ENCODE measurements around the gene EDA.

EDA gene

DNA sequence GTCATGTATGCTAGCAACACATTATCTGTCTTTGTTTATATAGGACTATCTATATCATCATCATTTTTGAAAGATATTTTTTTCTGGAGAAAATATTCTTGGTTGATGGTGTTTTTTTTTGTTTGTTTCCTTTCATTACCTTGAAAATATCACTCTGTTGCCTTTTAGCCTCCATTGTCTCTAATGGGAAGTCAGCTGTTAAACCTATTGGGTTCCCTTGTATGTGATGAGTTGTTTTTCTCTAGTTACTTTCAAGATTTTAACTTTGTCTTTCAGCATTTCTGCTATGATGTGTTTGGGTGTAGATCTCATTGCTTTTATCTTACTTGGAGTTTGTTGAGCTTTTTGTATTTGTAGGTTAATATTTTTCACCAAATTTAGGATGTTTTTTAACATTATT is 124.4 kb downstream of the EDA start:
- no peak for TF ChIP-seq EZH2phosphoT487 (IDR thresholded peaks at IDR 0.05; ENCODE audit: low read length)
- TF ChIP-seq, protein P1, sequence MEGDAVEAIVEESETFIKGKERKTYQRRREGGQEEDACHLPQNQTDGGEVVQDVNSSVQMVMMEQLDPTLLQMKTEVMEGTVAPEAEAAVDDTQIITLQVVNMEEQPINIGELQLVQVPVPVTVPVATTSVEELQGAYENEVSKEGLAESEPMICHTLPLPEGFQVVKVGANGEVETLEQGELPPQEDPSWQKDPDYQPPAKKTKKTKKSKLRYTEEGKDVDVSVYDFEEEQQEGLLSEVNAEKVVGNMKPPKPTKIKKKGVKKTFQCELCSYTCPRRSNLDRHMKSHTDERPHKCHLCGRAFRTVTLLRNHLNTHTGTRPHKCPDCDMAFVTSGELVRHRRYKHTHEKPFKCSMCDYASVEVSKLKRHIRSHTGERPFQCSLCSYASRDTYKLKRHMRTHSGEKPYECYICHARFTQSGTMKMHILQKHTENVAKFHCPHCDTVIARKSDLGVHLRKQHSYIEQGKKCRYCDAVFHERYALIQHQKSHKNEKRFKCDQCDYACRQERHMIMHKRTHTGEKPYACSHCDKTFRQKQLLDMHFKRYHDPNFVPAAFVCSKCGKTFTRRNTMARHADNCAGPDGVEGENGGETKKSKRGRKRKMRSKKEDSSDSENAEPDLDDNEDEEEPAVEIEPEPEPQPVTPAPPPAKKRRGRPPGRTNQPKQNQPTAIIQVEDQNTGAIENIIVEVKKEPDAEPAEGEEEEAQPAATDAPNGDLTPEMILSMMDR (IDR thresholded peaks at IDR 0.05; ENCODE audit: low read length), result no peak
- TF ChIP-seq EZH2 (optimal IDR thresholded peaks at IDR 0.05; ENCODE audit: low read depth, low read length), result no peak
- H2AFZ ChIP-seq (ENCODE audit: low read length), result no peak overlapping the region
- no peak overlapping the region for H3K4me2 ChIP-seq (ENCODE audit: low read depth, low read length)
- no peak for DNase-seq
- H3K4me3 ChIP-seq (ENCODE audit: low read length), result no peak overlapping the region
- no peaks in the 10 kb centered on the region for H3K36me3 ChIP-seq (replicated peaks; ENCODE audit: insufficient read depth, low read length)
- H3K27ac ChIP-seq (ENCODE audit: low read length), result no peak overlapping the region
- H3K9ac ChIP-seq (ENCODE audit: low read length), result no peak overlapping the region
- no peaks in the 10 kb centered on the region for H3K9me2 ChIP-seq (replicated peaks; ENCODE audit: insufficient read depth, low read length)
- no peaks in the 10 kb centered on the region for H3K4me1 ChIP-seq (ENCODE audit: low read length)
- H3K9me3 ChIP-seq (replicated peaks; ENCODE audit: insufficient read depth, low read length), result no peaks in the 10 kb centered on the region
- H4K20me1 ChIP-seq (ENCODE audit: insufficient read depth, low read length), result no peaks in the 10 kb centered on the region
- H3F3A ChIP-seq (ENCODE audit: insufficient read depth, low read length), result no peaks in the 10 kb centered on the region
- H3K27me3 ChIP-seq (replicated peaks; ENCODE audit: insufficient read depth, low read length), result no peaks in the 10 kb centered on the region
- no peaks in the 10 kb centered on the region for H3K79me2 ChIP-seq (ENCODE audit: low read length)

DNA sequence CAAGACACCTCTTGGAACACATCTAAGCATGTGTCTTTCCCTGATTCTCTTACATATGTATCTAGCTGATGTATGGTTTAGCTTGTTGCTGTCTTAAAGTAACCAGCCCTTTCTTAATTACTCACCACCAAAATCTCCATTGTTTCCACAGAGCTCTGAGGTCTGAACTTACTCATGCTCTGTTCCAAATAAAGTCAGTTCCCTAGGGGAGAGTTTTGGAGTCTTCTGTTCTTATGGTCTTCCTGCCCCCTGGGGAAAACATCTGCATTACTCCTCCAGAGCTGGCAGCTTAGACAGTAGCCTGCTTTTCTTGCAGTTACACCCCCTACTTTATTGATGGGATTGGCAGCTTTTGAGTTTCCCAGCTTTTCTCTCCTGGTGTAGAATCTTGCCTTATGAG is 125.8 kb downstream of the EDA start:
- Histone ChIP-seq H3K79me2 (ENCODE audit: low read length) (no peaks in the 10 kb centered on the region), H3K4me2 (ENCODE audit: low read depth, low read length) (no peak overlapping the region), H3K4me1 (ENCODE audit: low read length) (no peaks in the 10 kb centered on the region), H3K27ac (ENCODE audit: low read length) (no peak overlapping the region), H3K36me3 (replicated peaks; ENCODE audit: insufficient read depth, low read length) (no peaks in the 10 kb centered on the region), H3K9ac (ENCODE audit: low read length) (no peak overlapping the region), H2AFZ (ENCODE audit: low read length) (no peak overlapping the region), H3K4me3 (ENCODE audit: low read length) (no peak overlapping the region), H4K20me1 (ENCODE audit: insufficient read depth, low read length) (no peaks in the 10 kb centered on the region), H3K27me3 (replicated peaks; ENCODE audit: insufficient read depth, low read length) (no peaks in the 10 kb centered on the region), H3F3A (ENCODE audit: insufficient read depth, low read length) (no peaks in the 10 kb centered on the region), H3K9me3 (replicated peaks; ENCODE audit: insufficient read depth, low read length) (no peaks in the 10 kb centered on the region), H3K9me2 (replicated peaks; ENCODE audit: insufficient read depth, low read length) (no peaks in the 10 kb centered on the region)
- no peak for DNase-seq
- TF ChIP-seq EZH2phosphoT487 (IDR thresholded peaks at IDR 0.05; ENCODE audit: low read length) (no peak), EZH2 (optimal IDR thresholded peaks at IDR 0.05; ENCODE audit: low read depth, low read length) (no peak)
- TF ChIP-seq, protein P1 (IDR thresholded peaks at IDR 0.05; ENCODE audit: low read length), result no peak

DNA sequence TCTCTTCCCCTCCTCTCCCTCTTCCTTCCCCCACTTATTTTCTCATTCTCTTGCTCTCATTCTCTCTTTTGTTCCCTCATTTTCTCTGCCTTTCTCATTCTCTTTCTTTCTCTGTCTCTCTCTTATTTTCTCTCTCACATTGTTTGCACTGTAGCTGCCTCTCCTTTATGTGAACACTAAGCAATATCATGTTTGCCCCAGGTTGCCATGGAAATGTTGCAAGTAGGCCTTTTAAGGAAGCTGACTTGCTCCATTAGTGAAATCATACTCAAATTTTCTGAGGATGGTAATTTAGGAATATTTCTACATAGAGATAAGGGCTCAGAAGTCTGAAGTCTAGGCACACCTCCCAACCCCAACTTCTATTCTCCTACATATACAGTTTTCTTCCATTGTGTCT is 130.1 kb downstream of the EDA start:
- no peaks in the 10 kb centered on the region for H3F3A ChIP-seq (ENCODE audit: insufficient read depth, low read length)
- H3K36me3 ChIP-seq (replicated peaks; ENCODE audit: insufficient read depth, low read length), result no peaks in the 10 kb centered on the region
- TF ChIP-seq, protein P1 (IDR thresholded peaks at IDR 0.05; ENCODE audit: low read length), result no peak
- no peak for TF ChIP-seq EZH2 (optimal IDR thresholded peaks at IDR 0.05; ENCODE audit: low read depth, low read length)
- TF ChIP-seq EZH2phosphoT487 (IDR thresholded peaks at IDR 0.05; ENCODE audit: low read length), result no peak
- no peaks in the 10 kb centered on the region for H3K9me2 ChIP-seq (replicated peaks; ENCODE audit: insufficient read depth, low read length)
- no peaks in the 10 kb centered on the region for H4K20me1 ChIP-seq (ENCODE audit: insufficient read depth, low read length)
- H3K4me2 ChIP-seq (ENCODE audit: low read depth, low read length), result no peak overlapping the region
- no peak overlapping the region for H3K4me3 ChIP-seq (ENCODE audit: low read length)
- H3K79me2 ChIP-seq (ENCODE audit: low read length), result no peaks in the 10 kb centered on the region
- H3K9ac ChIP-seq (ENCODE audit: low read length), result no peak overlapping the region
- DNase-seq, result no peak
- H2AFZ ChIP-seq (ENCODE audit: low read length), result no peak overlapping the region
- H3K27me3 ChIP-seq (replicated peaks; ENCODE audit: insufficient read depth, low read length), result no peaks in the 10 kb centered on the region
- H3K4me1 ChIP-seq (ENCODE audit: low read length), result no peaks in the 10 kb centered on the region
- no peaks in the 10 kb centered on the region for H3K9me3 ChIP-seq (replicated peaks; ENCODE audit: insufficient read depth, low read length)
- H3K27ac ChIP-seq (ENCODE audit: low read length), result no peak overlapping the region
